DMS79 treated with DMSO at 0.1 percent for 48 hours (cell line): Measurements from ENCODE around the gene MANBA.
"Not testable (repeated sequence)": the region's sequence is repeated elsewhere in the genome, so short reads cannot be mapped to it uniquely, and the experiment has no call there.

ENCODE experiments used
- DNase-seq: peaks from one replicate; lab custom pipeline; 2025; lab: John Stamatoyannopoulos, UW

Gene MANBA

GRCh38 chr4:102619776-102620631 is 140.8 kb downstream of the MANBA start:
- not testable (repeated sequence) for DNase-seq

GRCh38 chr4:102619021-102619420 is 141.7 kb downstream of the MANBA start:
- not testable (repeated sequence) for DNase-seq

GRCh38 chr4:102616636-102617035 is 144.1 kb downstream of the MANBA start:
- no peak for DNase-seq

GRCh38 chr4:102614801-102615200 is 146.0 kb downstream of the MANBA start:
- DNase-seq, result no peak

GRCh38 chr4:102612824-102613366 is 147.9 kb downstream of the MANBA start:
- DNase-seq, result no peak

GRCh38 chr4:102612210-102612609 is 148.6 kb downstream of the MANBA start:
- no peak for DNase-seq

GRCh38 chr4:102610476-102610875 is 150.3 kb downstream of the MANBA start:
- no peak for DNase-seq

- no peak for DNase-seq
These were observed 150.8 kb downstream of the MANBA start for GRCh38 chr4:102610007-102610406.

GRCh38 chr4:102608190-102608589 is 152.6 kb downstream of the MANBA start:
- DNase-seq, result no peak

- no peak for DNase-seq
These were observed 153.8 kb downstream of the MANBA start for GRCh38 chr4:102606846-102607450.

- DNase-seq, result no peak
These were observed 154.5 kb downstream of the MANBA start for GRCh38 chr4:102606261-102606660.

- DNase-seq, result no peak
These were observed 156.4 kb downstream of the MANBA start for GRCh38 chr4:102604222-102604940.

GRCh38 chr4:102601586-102602227 is 159.1 kb downstream of the MANBA start:
- no peak for DNase-seq

- no peak for DNase-seq
These were observed 160.1 kb downstream of the MANBA start for GRCh38 chr4:102600689-102601088.

GRCh38 chr4:102599886-102600285 is 160.9 kb downstream of the MANBA start:
- DNase-seq, result no peak

GRCh38 chr4:102599455-102599854 is 161.3 kb downstream of the MANBA start:
- DNase-seq, result no peak

GRCh38 chr4:102598762-102599374 is 161.9 kb downstream of the MANBA start:
- DNase-seq, result no peak

- DNase-seq, result no peak
These were observed 162.5 kb downstream of the MANBA start for GRCh38 chr4:102598086-102598761.

GRCh38 chr4:102596532-102596931 is 164.2 kb downstream of the MANBA start:
- DNase-seq, result no peak

- no peak for DNase-seq
These were observed 166.8 kb downstream of the MANBA start for GRCh38 chr4:102594000-102594399.

- no peak for DNase-seq
These were observed 167.6 kb downstream of the MANBA start for GRCh38 chr4:102593147-102593546.
